Suprapubic skin (tissue), 4 donors: ENCODE data around the gene OXT. TPM values are rescaled to one million over a fixed set of nuclear protein-coding genes. Genes with fewer than 3 reads are reported as not detected.
A peak's percentile ranks its signal among the peaks of the same experiment; 100 is the strongest.

Experiments
- DNase-seq, 2 donors: peaks; one replicate each; pipeline ENCODE4 v3.0.0-alpha.2; 2019; ENCODE audit warnings: low spot score in 2 of 2
- H3K27ac ChIP-seq: fragments of 200-600 bp; sonication (generic); one replicate; pipeline ENCODE4 v1.5.1; 2019
- H3K27me3 ChIP-seq: fragments of 200-600 bp; sonication (generic); one replicate; pipeline ENCODE4 v1.5.1; 2019
- H3K36me3 ChIP-seq: fragments of 200-600 bp; sonication (generic); one replicate; pipeline ENCODE4 v1.5.1; 2019
- H3K4me1 ChIP-seq: fragments of 200-600 bp; sonication (generic); one replicate; pipeline ENCODE4 v1.5.1; 2019
- H3K4me3 ChIP-seq: fragments of 200-600 bp; sonication (generic); one replicate; pipeline ENCODE4 v1.5.1; 2019; ENCODE audit warnings: mild to moderate bottlenecking
- H3K9me3 ChIP-seq: fragments of 200-600 bp; sonication (generic); one replicate; pipeline ENCODE4 v1.5.1; 2019
- CTCF ChIP-seq, 2 donors: fragments of 200-600 bp in 1 of 2; fragments of 450-650 bp in 1 of 2; sonication (generic) in 1 of 2; IDR thresholded peaks; one replicate each; pipeline ENCODE4 v1.5.1; 2016 to 2019; ENCODE audit warnings: antibody characterized with exemption in 2 of 2, mild to moderate bottlenecking in 1 of 2, moderate library complexity in 1 of 2
- EP300 ChIP-seq: sonication (generic); formaldehyde crosslinking; IDR thresholded peaks from one replicate; pipeline ENCODE4 v1.6.1; 2017; ENCODE audit warnings: antibody characterized with exemption
- POLR2A ChIP-seq, 2 donors: fragments of 450-650 bp; IDR thresholded peaks; one replicate each; pipeline ENCODE4 v1.6.1; 2017; ENCODE audit warnings: antibody characterized with exemption in 2 of 2, mild to moderate bottlenecking in 2 of 2, moderate library complexity in 2 of 2
- POLR2AphosphoS5 ChIP-seq, 3 donors: sonication (generic); formaldehyde crosslinking; IDR thresholded peaks; one replicate each; pipeline ENCODE4 v1.6.1; 2017; ENCODE audit warnings: antibody characterized with exemption in 3 of 3
- WGBS: methylation state at CpG from one replicate; pipeline ENCODE4 v1.1.5; 2018; 5-methylcytosine and 5-hydroxymethylcytosine counted together
- total RNA-seq, 4 donors: library from RNA; depleted of rRNA; stranded (reverse); fragments of >200 nt; gene quantifications; one replicate each; pipeline ENCODE4 v1.1.0, GENCODE V29; 2016

Gene OXT
- total RNA-seq, 4 donors from 2014 or later, result 2.0 TPM; not detected in 3

GRCh38 chr20:3121271-3121911, 50.0 kb downstream of the OXT start:
- Histone ChIP-seq H3K9me3 (no peaks in the 10 kb centered on the region), H3K36me3 (peaks cover 41% of the 10 kb centered on the region), H3K27me3 (no peaks in the 10 kb centered on the region), H3K27ac (no peak overlapping the region), H3K4me1 (peaks cover 5% of the 10 kb centered on the region), H3K4me3 (no peak overlapping the region)
- 64% methylated on average over 4 of the region's 11 CpGs for WGBS
- TF ChIP-seq CTCF (IDR thresholded peaks at IDR 0.05) (no peak), EP300 (no peak), POLR2AphosphoS5 (IDR thresholded peaks at IDR 0.05) (no peak), POLR2A (IDR thresholded peaks at IDR 0.05) (no peak)
- DNase-seq, result peak in 1 of 2 donors; percentile 35

Other genes with a start within 250 kb of the OXT start
- 10 to 100 TPM in 3 of 4 donors, 1 to 10 TPM in 1; 8.0 to 31.1 (median 19.4) TPM for gene PCED1A, start 231.0 kb upstream of the OXT start, total RNA-seq
- 10 to 100 TPM; 35.7 to 37.4 (median 36.1) TPM for gene VPS16, start 230.9 kb upstream of the OXT start, total RNA-seq
- gene PTPRA, start 198.1 kb upstream of the OXT start, total RNA-seq, result 10 to 100 TPM; 47.7 to 83.0 (median 73.4) TPM
- under 1 TPM in 2 of 4 donors, not detected in 2; 0.83 TPM for gene GNRH2, start 28.0 kb upstream of the OXT start, total RNA-seq
- gene MRPS26, start 25.6 kb upstream of the OXT start, total RNA-seq, result 10 to 100 TPM; 38.5 to 59.4 (median 53.7) TPM
- not detected for gene AVP, start 13.1 kb downstream of the OXT start, total RNA-seq
- 10 to 100 TPM; 18.1 to 25.0 (median 20.6) TPM for gene FASTKD5, start 88.2 kb downstream of the OXT start, total RNA-seq
- 10 to 100 TPM; 10.5 to 11.6 (median 10.7) TPM for gene UBOX5, start 88.2 kb downstream of the OXT start, total RNA-seq
- gene LZTS3, start 101.9 kb downstream of the OXT start, total RNA-seq, result 1 to 10 TPM; 4.8 to 9.3 (median 6.7) TPM
- gene DDRGK1, start 133.1 kb downstream of the OXT start, total RNA-seq, result 100 to 1,000 TPM in 1 of 4 donors, 10 to 100 TPM in 3; 50.0 to 169 (median 55.6) TPM
- 10 to 100 TPM; 40.5 to 72.4 (median 53.6) TPM for gene ITPA, start 137.9 kb downstream of the OXT start, total RNA-seq
- gene SLC4A11, start 167.6 kb downstream of the OXT start, total RNA-seq, result 10 to 100 TPM in 2 of 4 donors, 1 to 10 TPM in 2; 9.9 to 26.2 (median 15.3) TPM